ENCODE data around the gene LRRC63. TPM values are rescaled to one million over a fixed set of nuclear protein-coding genes. Genes with fewer than 3 reads are reported as not detected.

LRRC63 gene
- total and polyA plus RNA-seq, 9 of the 15 experiments (the other 6 are each of a cell fraction or from before 2014, with no cell fraction given) = 0.07 to 0.41 (median 0.24) TPM; not detected in 1

GRCh38 chr13:46183018-46183946, 28.4 kb upstream of the LRRC63 start (continued):
- no peak for TF ChIP-seq ZNF407 (IDR thresholded peaks at IDR 0.05; ENCODE audit: low read depth)
- TF ChIP-seq FOXA3 (CRISPR knock-in tag; conservative IDR thresholded peaks at IDR 0.05 in 1 of 2, IDR thresholded peaks at IDR 0.05 in 1 of 2) = no peak
- TF ChIP-seq L3MBTL2 (IDR thresholded peaks at IDR 0.05) = peak; percentile 38; the same call in 1 of the 2 replicates
- TF ChIP-seq MIER1 (IDR thresholded peaks at IDR 0.05; ENCODE audit: low read depth) = 0 out of 2 replicates have a peak, but pooled peaks have one; percentile 44
- no peak for TF ChIP-seq CHD2 (IDR thresholded peaks at IDR 0.05; ENCODE audit: low read depth, low read length)
- TF ChIP-seq LARP7 (IDR thresholded peaks at IDR 0.05) = no peak
- TF ChIP-seq SREBF1 (IDR thresholded peaks at IDR 0.05; ENCODE audit: borderline replicate concordance, low read depth, low read length) = no peak
- TF ChIP-seq PHTF2 (CRISPR knock-in tag; IDR thresholded peaks at IDR 0.05) = no peak
- no peak for TF ChIP-seq KAT2B (IDR thresholded peaks at IDR 0.05; ENCODE audit: low read depth, low read length)
- TF ChIP-seq ZNF740 (CRISPR knock-in tag; IDR thresholded peaks at IDR 0.05) = no peak
- TF ChIP-seq ZNF740 (tag; IDR thresholded peaks at IDR 0.05) = no peak
- 0 out of 2 replicates have a peak, but pooled peaks have one; percentile 8 for TF ChIP-seq NCOR1 (IDR thresholded peaks at IDR 0.05)
- TF ChIP-seq TCF3 (CRISPR knock-in tag; IDR thresholded peaks at IDR 0.05) = 0 out of 2 replicates have a peak, but pooled peaks have one; percentile 40
- TF ChIP-seq TFAM (CRISPR knock-in tag; conservative IDR thresholded peaks at IDR 0.05) = no peak
- no peak for TF ChIP-seq POLR2H (tag; IDR thresholded peaks at IDR 0.05; ENCODE audit: low read depth)
- no peak for TF ChIP-seq ZBTB33 (CRISPR knock-in tag; IDR thresholded peaks at IDR 0.05)

All from K562 (cell line).